Medulla oblongata (tissue), 1 donor: ENCODE results near the gene KRT7.
"Not testable (repeated sequence)": the region's sequence is repeated elsewhere in the genome, so short reads cannot be mapped to it uniquely, and the experiment has no call there.

ENCODE experiments used
- DNase-seq: peaks from one replicate; pipeline ENCODE4 v3.0.0-alpha.2; 2015; ENCODE audit errors: extremely low spot score

The KRT7 gene

DNA sequence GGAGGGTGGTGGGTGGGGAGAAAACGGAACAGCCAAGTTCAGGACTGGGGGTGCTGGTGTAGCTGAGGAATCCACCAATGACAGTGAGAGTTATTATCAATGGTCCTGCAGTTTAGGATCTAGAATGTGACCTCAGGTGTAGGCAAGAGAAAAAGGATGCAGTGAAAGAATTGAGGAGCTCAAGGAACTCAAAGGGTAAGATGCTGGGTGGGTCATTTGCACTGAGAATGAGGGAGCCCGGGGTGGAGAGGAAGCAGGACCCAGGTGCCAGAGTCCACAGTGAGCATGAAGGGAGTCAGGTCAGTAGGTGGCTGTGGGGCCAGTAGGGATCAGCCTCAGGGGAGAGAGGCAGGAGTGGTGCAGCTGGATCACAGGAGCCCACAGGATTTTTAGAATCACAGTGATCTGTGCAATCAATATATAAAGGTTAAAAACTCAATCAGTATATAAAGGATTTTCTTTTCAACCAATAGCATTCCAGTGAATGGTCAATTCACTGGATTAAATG lies 3.2 kb upstream of the KRT7 start:
- no peak for DNase-seq

DNA sequence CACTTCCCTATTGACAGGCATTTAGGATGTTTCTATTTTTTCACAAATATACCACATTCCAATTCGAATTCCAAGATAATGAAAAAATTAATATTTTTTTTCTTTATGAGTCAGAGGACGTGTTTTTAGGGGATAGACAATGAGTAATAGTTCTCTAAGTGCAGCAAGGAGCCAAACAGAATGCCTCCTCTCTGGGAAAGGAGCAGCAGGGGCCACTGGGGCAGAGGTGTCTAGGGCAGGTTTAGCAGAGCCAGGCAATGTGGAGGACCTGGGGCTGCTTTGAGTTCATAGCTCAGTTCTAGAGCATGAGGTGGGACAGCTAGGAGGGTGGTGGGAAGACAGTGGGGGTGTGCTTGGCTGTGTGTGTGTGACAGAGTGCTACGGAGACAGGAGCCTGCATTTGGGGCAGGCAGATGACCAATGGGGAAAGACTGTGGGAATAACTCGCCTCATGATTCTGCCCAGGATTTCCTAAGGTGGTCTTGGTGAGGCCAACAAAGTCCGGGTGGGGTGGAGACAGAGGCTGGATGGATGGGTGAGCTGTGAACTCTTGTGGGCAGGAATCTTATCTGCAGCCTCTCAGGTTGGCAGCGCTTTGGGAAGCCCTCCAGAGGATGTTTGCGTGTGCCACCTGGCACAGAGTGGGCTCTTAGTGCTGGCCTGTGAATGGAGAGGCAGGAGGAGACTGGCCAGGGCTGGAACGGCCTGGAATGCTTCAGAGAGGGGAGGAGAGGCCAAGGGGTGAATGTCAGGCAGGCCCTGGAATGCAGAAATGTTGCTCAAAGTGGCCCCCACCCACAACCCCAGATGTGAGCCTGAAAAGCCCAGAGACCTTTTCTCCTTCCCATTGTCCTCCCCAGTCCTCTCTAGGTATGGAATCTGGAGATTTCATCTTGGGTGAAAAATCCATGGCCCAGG lies 2.4 kb upstream of the KRT7 start:
- DNase-seq = no peak

DNA sequence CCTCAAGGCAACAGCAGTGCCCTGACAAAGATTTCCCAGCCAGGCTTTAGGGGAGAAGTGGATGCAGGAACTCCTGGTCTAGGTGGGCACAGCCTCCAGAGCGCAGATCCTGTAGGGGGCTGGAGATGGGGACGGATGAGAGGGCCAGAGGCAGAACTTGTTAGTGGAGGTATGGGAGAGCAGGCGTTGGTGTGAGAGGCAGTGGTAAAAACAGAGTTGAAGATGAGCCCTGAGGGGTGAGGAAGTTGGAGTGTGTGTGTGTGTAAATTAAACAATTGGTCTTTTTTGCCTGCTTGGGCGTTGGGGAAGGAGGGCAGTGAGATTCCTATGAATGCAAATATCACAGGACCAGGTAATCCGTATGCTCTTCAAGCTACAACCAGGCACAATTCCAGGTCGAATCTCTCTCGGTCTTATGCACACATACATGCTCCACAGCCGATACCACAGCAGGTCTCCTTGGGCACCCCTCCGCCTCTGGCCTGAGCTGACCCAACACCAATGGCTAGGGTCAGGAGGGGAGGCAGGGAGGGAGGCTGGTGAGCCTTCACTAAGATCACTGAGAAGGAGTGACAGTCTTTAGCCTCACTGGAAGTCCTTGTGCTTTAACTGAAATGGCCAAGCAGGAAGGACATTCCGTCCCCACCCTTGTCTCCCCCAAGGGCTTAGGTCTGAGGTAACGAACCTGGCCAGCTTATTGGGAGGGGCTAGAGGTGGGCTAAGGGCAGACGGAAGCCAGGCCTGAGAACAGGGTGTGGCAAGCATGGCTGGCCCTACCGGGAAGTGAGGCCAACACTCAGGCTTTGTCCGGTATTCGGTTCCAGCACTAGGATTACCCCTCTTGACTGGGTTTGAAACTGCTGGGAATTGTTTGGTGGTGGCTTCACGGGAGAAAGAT lies 1.5 kb upstream of the KRT7 start:
- DNase-seq = no peak

- DNase-seq = no peak
Measured at GRCh38 chr12:52232203-52232673, 805 bp upstream of the KRT7 start.

DNA sequence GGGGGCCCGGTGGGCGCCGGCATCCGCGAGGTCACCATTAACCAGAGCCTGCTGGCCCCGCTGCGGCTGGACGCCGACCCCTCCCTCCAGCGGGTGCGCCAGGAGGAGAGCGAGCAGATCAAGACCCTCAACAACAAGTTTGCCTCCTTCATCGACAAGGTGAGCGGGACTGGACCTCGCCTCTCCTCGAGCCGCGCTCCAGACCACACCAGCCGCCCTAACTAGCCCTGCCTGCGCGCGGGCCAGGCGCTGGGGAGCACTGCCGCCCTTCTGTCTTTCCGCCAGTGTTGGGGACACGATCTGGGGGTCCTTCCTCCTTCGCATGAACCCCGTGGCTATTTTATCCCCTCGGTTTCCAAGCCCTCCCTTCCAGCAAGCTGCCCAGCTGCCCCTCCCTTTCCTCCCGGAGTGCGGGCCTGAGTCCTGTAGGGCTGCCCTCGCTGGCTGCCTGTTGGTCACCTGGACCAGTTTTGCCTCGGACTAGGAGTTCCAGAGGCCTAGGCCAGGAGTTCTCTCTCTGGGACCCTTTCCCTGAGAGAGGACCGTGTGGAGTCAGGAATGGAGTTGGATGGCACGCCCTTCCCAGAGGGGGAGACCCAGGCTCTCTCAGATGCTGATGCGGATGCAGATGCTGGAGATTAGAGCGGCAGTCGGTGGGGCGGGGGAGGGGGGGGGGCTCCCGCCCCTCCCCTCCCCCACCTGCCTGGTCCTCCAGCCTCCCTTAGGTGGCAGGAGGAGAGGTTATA lies 592 bp downstream of the KRT7 start:
- no peak for DNase-seq

- no peak for DNase-seq
Measured at GRCh38 chr12:52234223-52234810, 1.3 kb downstream of the KRT7 start.

DNA sequence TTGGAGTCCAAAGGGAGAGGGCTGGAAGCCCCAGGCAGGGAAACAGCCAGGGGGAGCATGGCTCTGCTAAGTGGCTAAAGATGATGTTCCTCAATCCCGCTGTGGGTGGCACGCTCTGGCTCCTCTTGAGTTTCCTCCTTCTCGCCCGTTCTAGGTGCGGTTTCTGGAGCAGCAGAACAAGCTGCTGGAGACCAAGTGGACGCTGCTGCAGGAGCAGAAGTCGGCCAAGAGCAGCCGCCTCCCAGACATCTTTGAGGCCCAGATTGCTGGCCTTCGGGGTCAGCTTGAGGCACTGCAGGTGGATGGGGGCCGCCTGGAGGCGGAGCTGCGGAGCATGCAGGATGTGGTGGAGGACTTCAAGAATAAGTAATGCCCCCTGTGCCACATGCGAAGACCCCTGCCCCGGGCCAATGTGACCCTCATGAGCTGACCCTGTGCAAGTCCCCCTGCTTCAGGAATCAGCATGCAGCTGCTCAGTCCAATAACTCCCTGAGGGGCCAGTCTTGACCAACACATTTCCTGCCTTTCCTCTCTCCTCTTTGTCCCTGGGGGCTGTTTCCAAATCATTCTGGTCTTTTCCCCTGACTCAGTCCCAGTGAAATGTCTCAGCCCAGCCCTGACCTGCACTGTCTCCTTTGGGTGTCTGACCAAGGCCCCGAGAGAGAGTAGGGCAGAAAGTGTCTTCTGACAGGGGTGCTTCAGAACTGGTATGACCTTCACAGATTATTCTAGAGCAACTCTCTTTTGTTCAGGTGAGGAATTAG lies 2.1 kb downstream of the KRT7 start:
- DNase-seq = no peak

DNA sequence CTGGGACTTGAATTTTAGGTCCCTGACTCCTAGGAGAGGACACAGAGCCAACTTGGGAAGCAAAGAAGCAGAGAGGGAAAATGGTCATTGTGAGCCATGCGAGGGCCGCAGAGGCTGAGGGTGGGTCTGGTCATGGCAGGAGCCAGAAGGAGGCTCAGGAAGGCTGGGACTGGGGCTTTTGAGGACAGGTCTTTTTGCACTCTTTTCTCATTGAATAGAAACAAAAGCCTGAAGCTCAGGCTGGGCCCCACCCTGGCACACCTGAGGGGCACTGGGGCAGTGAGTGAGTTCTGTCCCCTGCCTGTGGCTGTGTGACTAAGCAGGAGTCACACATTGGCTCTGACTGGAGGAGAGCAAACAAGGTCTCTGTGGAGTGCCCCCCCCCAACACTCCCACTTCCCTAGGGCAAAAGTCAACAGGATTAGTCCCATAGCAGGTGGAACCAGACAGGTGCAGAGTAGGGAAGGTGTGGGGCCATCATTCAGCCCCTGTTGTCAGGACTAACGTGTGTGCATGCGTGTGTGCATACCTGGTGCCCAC lies 2.8 kb downstream of the KRT7 start:
- no peak for DNase-seq

DNA sequence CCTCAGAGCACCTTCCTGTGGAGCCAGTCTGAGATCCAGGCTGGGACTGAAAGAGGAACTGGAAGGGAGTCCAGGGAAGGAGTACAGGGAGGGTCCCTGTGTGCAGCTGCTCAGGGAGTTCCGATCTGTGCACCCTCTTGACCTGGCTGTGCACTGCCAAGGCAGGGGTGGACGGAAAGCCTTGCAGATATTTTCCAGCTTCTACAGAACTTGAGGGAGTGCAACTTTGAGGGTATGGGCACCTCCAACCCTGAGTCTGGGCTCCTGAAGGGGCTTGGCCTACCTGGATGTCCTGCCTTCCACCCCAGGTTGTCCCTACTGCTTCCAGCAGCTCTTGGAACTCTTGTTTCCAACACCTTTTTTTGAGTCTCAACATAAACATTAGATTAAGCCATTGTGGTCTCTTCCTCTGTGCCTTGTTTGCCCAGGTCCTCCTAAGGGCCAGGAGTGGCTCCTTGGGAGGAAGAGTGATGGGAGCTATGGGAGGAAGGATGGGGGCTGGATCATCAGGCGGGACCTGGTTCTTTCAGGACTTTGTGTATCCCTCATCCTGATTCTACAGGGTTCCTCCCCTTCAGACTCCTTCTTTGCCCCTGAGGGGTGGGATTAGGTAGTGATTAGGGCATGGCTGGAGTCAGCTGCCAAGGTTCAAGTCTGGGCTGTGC lies 3.5 kb downstream of the KRT7 start:
- no peak for DNase-seq

GRCh38 chr12:52238207-52238840 lies 5.3 kb downstream of the KRT7 start:
- DNase-seq = no peak

- no peak for DNase-seq
Measured at GRCh38 chr12:52238916-52239646, 6.0 kb downstream of the KRT7 start.

DNA sequence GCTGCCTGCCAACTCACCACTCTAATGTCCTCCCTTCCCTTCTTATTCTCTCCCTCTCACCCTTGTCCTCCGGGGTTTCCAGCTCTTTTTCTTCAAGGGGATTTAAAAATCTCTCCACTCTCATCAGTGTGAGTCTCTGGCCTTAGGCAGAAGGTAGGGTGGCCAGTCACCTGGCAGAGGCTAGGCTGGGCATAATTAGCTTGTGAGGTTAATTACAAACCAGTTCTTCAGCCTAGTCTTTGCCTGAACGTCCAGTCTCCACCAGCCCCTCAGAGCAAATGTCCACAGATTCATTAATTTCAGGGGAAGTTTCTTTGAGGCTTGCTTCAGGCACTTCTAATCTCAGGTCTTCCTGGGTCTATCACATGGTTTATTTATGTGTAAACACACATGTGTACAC lies 6.7 kb downstream of the KRT7 start:
- no peak for DNase-seq

DNA sequence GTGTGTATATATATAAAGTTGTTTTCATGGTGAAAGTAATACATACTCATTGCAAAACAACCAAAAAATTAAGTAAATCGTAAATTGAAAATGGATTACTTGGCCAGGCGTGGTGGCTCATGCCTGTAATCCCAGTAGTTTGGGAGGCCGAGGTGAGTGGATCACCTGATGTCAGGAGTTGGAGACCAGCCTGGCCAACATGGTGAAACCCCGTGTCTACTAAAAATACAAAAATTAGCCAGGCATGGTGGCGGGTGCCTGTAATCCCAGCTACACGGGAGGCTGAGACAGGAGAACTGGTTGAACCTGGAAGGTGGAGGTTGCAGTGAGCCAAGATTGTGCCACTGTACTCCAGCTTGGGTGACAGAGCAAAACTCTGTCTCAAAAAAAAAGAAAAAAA lies 7.2 kb downstream of the KRT7 start:
- DNase-seq = not testable (repeated sequence)

DNA sequence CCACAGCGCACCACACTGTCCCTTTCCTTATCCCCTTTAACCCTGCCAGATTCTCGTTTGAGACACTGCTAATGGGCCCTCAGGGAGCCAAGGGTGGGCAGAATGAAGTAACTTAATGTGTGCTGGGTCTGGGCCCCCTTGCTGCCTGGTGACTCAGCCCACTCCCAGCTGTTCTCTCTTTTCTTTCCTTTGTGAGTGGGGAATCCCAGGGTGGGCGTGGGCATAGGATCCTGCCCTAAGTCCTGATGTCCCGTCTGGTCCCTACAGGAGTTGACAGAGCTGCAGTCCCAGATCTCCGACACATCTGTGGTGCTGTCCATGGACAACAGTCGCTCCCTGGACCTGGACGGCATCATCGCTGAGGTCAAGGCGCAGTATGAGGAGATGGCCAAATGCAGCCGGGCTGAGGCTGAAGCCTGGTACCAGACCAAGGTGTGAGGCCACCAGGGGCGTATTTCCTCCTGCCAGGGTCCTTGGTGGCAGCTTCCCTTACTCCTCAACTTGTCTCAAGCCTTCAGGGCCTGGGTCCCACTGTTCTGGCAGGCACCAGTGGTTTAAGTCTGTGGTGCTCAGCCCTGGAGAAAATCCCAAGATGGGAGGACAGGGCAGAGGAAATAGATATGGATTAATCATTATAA lies 8.3 kb downstream of the KRT7 start:
- no peak for DNase-seq

DNA sequence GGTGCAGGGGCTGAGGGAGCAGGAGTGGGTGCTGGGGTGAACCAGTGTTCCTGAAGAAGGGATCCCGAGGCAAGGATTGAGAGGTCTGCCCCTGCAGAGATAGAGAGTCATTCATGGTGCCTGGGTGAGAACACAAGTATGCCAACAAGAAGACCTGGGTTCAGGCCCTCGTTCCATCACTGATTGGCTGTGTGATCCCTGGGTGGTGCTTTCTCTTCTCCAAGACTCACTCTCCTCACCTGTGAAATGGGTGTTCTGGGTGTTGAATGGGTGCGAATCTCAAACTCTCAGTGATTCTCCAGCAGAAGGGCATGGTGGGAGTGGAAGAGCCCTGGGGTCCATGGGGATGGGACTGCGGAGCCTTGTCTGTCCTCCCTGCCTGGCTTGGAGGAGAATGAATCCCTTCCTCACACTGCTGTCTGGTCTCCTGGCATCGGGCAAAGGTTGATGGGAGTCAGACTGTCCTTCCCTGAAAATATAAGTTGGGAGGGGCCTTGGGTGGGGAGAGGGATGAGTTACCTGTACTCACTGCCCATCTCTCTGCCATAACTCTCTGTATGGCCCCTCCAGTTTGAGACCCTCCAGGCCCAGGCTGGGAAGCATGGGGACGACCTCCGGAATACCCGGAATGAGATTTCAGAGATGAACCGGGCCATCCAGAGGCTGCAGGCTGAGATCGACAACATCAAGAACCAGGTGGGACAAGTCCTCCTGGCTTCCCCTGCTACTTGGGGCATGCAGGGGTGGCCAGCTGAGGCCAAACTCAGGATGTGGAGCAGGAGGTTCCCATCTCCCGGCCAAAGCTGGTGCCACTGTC lies 9.6 kb downstream of the KRT7 start:
- DNase-seq = no peak

DNA sequence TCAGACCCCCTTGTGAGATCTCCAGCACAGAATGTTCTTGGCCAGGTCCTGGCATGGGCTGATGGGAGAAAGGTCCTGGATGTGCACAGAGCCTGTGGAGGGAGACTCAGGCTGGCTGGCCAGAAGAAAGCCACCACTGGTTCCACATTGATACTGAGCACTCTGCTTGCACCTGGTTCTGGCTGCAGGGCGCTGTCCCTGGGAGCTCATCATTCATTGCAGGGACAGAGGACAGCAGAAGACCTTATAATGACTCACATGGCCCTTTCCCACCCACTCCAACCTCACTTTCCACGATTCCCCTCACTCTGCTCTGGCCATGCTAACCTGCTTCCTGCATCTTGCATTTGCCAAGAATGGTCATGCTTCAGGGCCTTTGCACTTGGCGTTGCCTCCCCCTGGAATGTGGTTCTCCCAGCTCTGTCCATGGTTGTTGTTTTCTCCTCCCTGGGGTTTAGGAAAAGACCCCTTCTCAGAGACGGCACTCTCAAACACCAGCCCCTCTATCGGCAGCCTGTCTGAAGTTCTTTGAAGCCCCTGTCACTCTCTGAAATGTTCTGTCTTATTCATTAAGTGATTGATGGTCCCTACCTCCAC lies 10.3 kb downstream of the KRT7 start:
- no peak for DNase-seq
